GM23338 (cell line): ENCODE results near the gene JMJD1C. TPM values are rescaled to one million over a fixed set of nuclear protein-coding genes. Genes with fewer than 3 reads are reported as not detected.
"Not testable (repeated sequence)": the region's sequence is repeated elsewhere in the genome, so short reads cannot be mapped to it uniquely, and the experiment has no call there.

Source experiments
- ATAC-seq: fragments of 200-7000 bp; cut with Tn5 transposase; 3 replicates; pipeline ENCODE4 v1.9.1; 2020
- DNase-seq: peaks from one replicate; pipeline ENCODE4 v3.0.0-alpha.2; 2015; ENCODE audit warnings: low spot score
- H2AFZ ChIP-seq: fragments of 200-600 bp; sonication (generic); 2 replicates; pipeline ENCODE4 v1.8.0; 2016; ENCODE audit warnings: antibody characterized with exemption, mild to moderate bottlenecking, moderate library complexity
- H3F3A ChIP-seq: fragments of 200-600 bp; sonication (generic); replicated peaks from 2 replicates; pipeline ENCODE4 v1.8.0; 2017; ENCODE audit warnings: antibody characterized with exemption, mixed run types, low read depth
- H3K27ac ChIP-seq: fragments of 200-600 bp; sonication (generic); 2 replicates; pipeline ENCODE4 v1.6.1; 2016; ENCODE audit warnings: low read depth
- H3K27me3 ChIP-seq: fragments of 200-600 bp; sonication (generic); 2 replicates; pipeline ENCODE4 v1.8.0; 2016; ENCODE audit warnings: mild to moderate bottlenecking, mixed run types, moderate library complexity; ENCODE audit not compliant: insufficient read depth
- H3K36me3 ChIP-seq: fragments of 200-600 bp; sonication (generic); 2 replicates; pipeline ENCODE4 v1.8.0; 2016; ENCODE audit warnings: mild to moderate bottlenecking; ENCODE audit not compliant: insufficient read depth
- H3K4me1 ChIP-seq: fragments of 200-600 bp; sonication (generic); 2 replicates; pipeline ENCODE4 v1.8.0; 2016; ENCODE audit warnings: mild to moderate bottlenecking, moderate library complexity; ENCODE audit not compliant: insufficient read depth
- H3K4me2 ChIP-seq: fragments of 200-600 bp; sonication (generic); 2 replicates; pipeline ENCODE4 v1.7.1; 2017; ENCODE audit warnings: mixed run types
- H3K4me3 ChIP-seq: fragments of 200-600 bp; sonication (generic); 2 replicates; pipeline ENCODE4 v1.6.1; 2016; ENCODE audit warnings: mixed run types
- H3K79me2 ChIP-seq: fragments of 200-600 bp; sonication (generic); replicated peaks from 2 replicates; pipeline ENCODE4 v1.8.0; 2017; ENCODE audit warnings: mild to moderate bottlenecking; ENCODE audit not compliant: insufficient read depth
- H3K9me2 ChIP-seq: fragments of 200-600 bp; sonication (generic); 2 replicates; pipeline ENCODE4 v1.8.0; 2017; ENCODE audit not compliant: insufficient read depth
- H4K20me1 ChIP-seq: fragments of 200-600 bp; sonication (generic); replicated peaks from 2 replicates; pipeline ENCODE4 v1.8.0; 2017; ENCODE audit warnings: mild to moderate bottlenecking; ENCODE audit not compliant: insufficient read depth
- H3K27ac Mint-ChIP-seq: 2 replicates; pipeline ENCODE4 v1.8.0; 2020; ENCODE audit warnings: inconsistent platforms, mild to moderate bottlenecking, moderate library complexity, mixed read lengths
- H3K27me3 Mint-ChIP-seq: 3 replicates; pipeline ENCODE4 v1.8.0; 2022; ENCODE audit warnings: low read depth, mild to moderate bottlenecking, moderate library complexity, mixed read lengths, inconsistent platforms; ENCODE audit not compliant: insufficient read depth, poor library complexity
- H3K36me3 Mint-ChIP-seq: 3 replicates; pipeline ENCODE4 v1.8.0; 2021; ENCODE audit warnings: low read depth, mild to moderate bottlenecking, inconsistent platforms, moderate library complexity, mixed read lengths
- H3K4me1 Mint-ChIP-seq: 3 replicates; pipeline ENCODE4 v1.8.0; 2020; ENCODE audit warnings: mild to moderate bottlenecking, inconsistent platforms, mixed read lengths
- H3K4me3 Mint-ChIP-seq: 3 replicates; pipeline ENCODE4 v1.8.0; 2021; ENCODE audit warnings: moderate library complexity, mild to moderate bottlenecking, inconsistent platforms, mixed read lengths
- H3K9me3 Mint-ChIP-seq: 3 replicates; pipeline ENCODE4 v1.8.0; 2020; ENCODE audit warnings: moderate library complexity, mild to moderate bottlenecking, inconsistent platforms, mixed read lengths
- CREB1 ChIP-seq: fragments of 250-450 bp; sonication (Bioruptor Pico); IDR thresholded peaks from 2 replicates; pipeline ENCODE4 v1.5.0; 2020; ENCODE audit warnings: low read depth, mild to moderate bottlenecking, moderate library complexity
- CTCF ChIP-seq, 2 experiments: fragments of 200-600 bp in 1 of 2; sonication (generic) in 1 of 2; conservative IDR thresholded peaks; 2 replicates each; pipeline versions ENCODE4 v1.5.1 to v1.6.1; 2016 to 2017; ENCODE audit warnings: antibody characterized with exemption in 2 of 2, low read depth in 2 of 2, mild to moderate bottlenecking in 2 of 2, moderate library complexity in 1 of 2
- EZH2 ChIP-seq: fragments of 200-600 bp; sonication (generic); IDR thresholded peaks from one replicate; pipeline ENCODE4 v1.8.0; 2017; ENCODE audit warnings: antibody characterized with exemption, mild to moderate bottlenecking, low read depth; ENCODE audit not compliant: unreplicated experiment
- EZH2phosphoT487 ChIP-seq: fragments of 200-600 bp; sonication (generic); IDR thresholded peaks from one replicate; pipeline ENCODE4 v1.8.1; 2018; ENCODE audit warnings: antibody characterized with exemption; ENCODE audit not compliant: unreplicated experiment
- JUNB ChIP-seq: IDR thresholded peaks from one replicate; pipeline ENCODE4 v1.6.1; 2016; ENCODE audit warnings: antibody characterized with exemption; ENCODE audit not compliant: unreplicated experiment
- NANOG ChIP-seq: IDR thresholded peaks from 2 replicates; pipeline ENCODE4 v1.6.1; 2016; ENCODE audit warnings: antibody characterized with exemption, borderline replicate concordance
- POLR2AphosphoS5 ChIP-seq: IDR thresholded peaks from 2 replicates; pipeline ENCODE4 v1.6.1; 2016; ENCODE audit warnings: antibody characterized with exemption, low read depth
- REST ChIP-seq: IDR thresholded peaks from one replicate; pipeline ENCODE4 v1.6.1; 2018; ENCODE audit warnings: antibody characterized with exemption; ENCODE audit not compliant: unreplicated experiment
- STAT1 ChIP-seq: IDR thresholded peaks from one replicate; pipeline ENCODE4 v1.6.1; 2016; ENCODE audit warnings: antibody characterized with exemption; ENCODE audit not compliant: unreplicated experiment
- ZNF331 ChIP-seq: fragments of 250-450 bp; sonication (Bioruptor Pico); IDR thresholded peaks from 2 replicates; pipeline ENCODE4 v1.5.0; 2020; ENCODE audit warnings: low read depth, mild to moderate bottlenecking, moderate library complexity
- ZNF462 ChIP-seq: fragments of 250-450 bp; sonication (Bioruptor Pico); IDR thresholded peaks from 2 replicates; pipeline ENCODE4 v1.5.0; 2020; ENCODE audit warnings: mild to moderate bottlenecking, moderate library complexity
- polyA plus RNA-seq: library from polyadenylated mRNA; unstranded; fragments of >200 nt; fragmentation: Nextera tagmentation; extraction: Ambion mirVana; gene quantifications from 2 replicates; pipeline ENCODE4 v1.2.1, GENCODE V29; 2016
- total RNA-seq: library from RNA; depleted of rRNA; stranded (reverse); fragments of >200 nt; shearing (Covaris generic); gene quantifications from 2 replicates; pipeline ENCODE4 v1.2.3, GENCODE V29; 2014

The JMJD1C gene
- total and polyA plus RNA-seq, 2 experiments from 2014 or later = 333 to 435 TPM

GRCh38 chr10:63153868-63154545, 311.8 kb downstream of the JMJD1C start:
- H3K9me2 ChIP-seq, H3K4me3 Mint-ChIP-seq, H3K4me1 ChIP-seq, H3K4me1 Mint-ChIP-seq, H3K27ac ChIP-seq, DNase-seq, H3K4me2 ChIP-seq, H3K27ac Mint-ChIP-seq, ATAC-seq, H4K20me1 ChIP-seq, H3F3A ChIP-seq, H3K27me3 Mint-ChIP-seq, H2AFZ ChIP-seq, H3K9me3 Mint-ChIP-seq, H3K27me3 ChIP-seq, H3K4me3 ChIP-seq: not testable (repeated sequence)
- H3K36me3 Mint-ChIP-seq = peaks cover 47% of the 10 kb centered on the region
- H3K36me3 ChIP-seq = peaks cover 19% of the 10 kb centered on the region
- H3K79me2 ChIP-seq = peaks cover 26% of the 10 kb centered on the region

- no peak for ATAC-seq
- H3K27me3 ChIP-seq = no peaks in the 10 kb centered on the region
- TF ChIP-seq EZH2phosphoT487 (no peak), REST (no peak), ZNF331 (CRISPR knock-in tag) (no peak), ZNF462 (CRISPR knock-in tag) (no peak), NANOG (no peak), EZH2 (no peak), POLR2AphosphoS5 (no peak), JUNB (no peak), STAT1 (no peak), CREB1 (CRISPR knock-in tag) (no peak), CTCF (conservative IDR thresholded peaks at IDR 0.05; ENCODE audit: low read depth in 2 of 2) (no peak)
These were observed 315.0 kb downstream of the JMJD1C start for GRCh38 chr10:63150745-63151144.

More at GRCh38 chr10:63150745-63151144, 315.0 kb downstream of the JMJD1C start:
- Histone ChIP-seq H3F3A (no peaks in the 10 kb centered on the region), H3K79me2 (peaks cover 54% of the 10 kb centered on the region), H4K20me1 (peaks cover 7% of the 10 kb centered on the region), H3K27ac (no peak overlapping the region), H2AFZ (no peak overlapping the region), H3K4me1 (no peaks in the 10 kb centered on the region), H3K4me3 (no peak overlapping the region), H3K9me2 (no peaks in the 10 kb centered on the region), H3K36me3 (peaks cover 19% of the 10 kb centered on the region), H3K4me2 (no peak overlapping the region)
- H3K9me3 Mint-ChIP-seq = no peaks in the 10 kb centered on the region
- peaks cover 61% of the 10 kb centered on the region for H3K36me3 Mint-ChIP-seq
- peaks cover 10% of the 10 kb centered on the region for H3K4me1 Mint-ChIP-seq
- no peak for DNase-seq
- H3K27ac Mint-ChIP-seq = no peak overlapping the region
- H3K27me3 Mint-ChIP-seq = no peaks in the 10 kb centered on the region
- no peak overlapping the region for H3K4me3 Mint-ChIP-seq
